Hindlimb muscle (tissue), 1 donor: ENCODE measurements around the gene TUBAL3. TPM values are rescaled to one million over a fixed set of nuclear protein-coding genes. Genes with fewer than 3 reads are reported as not detected.

Source experiments
- polyA plus RNA-seq: library from polyadenylated mRNA; unstranded; fragments of 120-200 nt; gene quantifications from one replicate; pipeline ENCODE4 v1.2.1, GENCODE V29; 2013; ENCODE audit not compliant: insufficient read length

The TUBAL3 gene
- polyA plus RNA-seq, 1 donor: not detected

Other genes with a start within 250 kb of the TUBAL3 start
- gene AKR1C8, start 219.7 kb downstream of the TUBAL3 start, polyA plus RNA-seq: not detected
- gene AKR1C4, start 208.0 kb downstream of the TUBAL3 start, polyA plus RNA-seq: not detected
- not detected for gene UCN3, start 39.9 kb downstream of the TUBAL3 start, polyA plus RNA-seq
- gene NET1, start 7.7 kb upstream of the TUBAL3 start, polyA plus RNA-seq: 93.3 TPM
- 0.99 TPM for gene CALML5, start 94.7 kb upstream of the TUBAL3 start, polyA plus RNA-seq
- gene CALML3, start 120.1 kb upstream of the TUBAL3 start, polyA plus RNA-seq: 0.45 TPM